OCI-LY1 (cell line): ENCODE results near the gene ADAMTS14.

Source experiments
- CTCF ChIP-seq: fragments of 200-600 bp; sonication (generic), shearing (Covaris generic); IDR thresholded peaks from 2 replicates; pipeline ENCODE4 v1.5.1; 2017; ENCODE audit warnings: mild to moderate bottlenecking, antibody characterized with exemption, low read length, moderate library complexity, mixed read lengths
- EZH2 ChIP-seq: fragments of 200-600 bp; sonication (generic), shearing (Covaris generic); IDR thresholded peaks from 2 replicates; pipeline ENCODE4 v1.8.0; 2017; ENCODE audit warnings: borderline replicate concordance, mixed run types, mild to moderate bottlenecking, antibody characterized with exemption, low read length, moderate library complexity, mixed read lengths

- TF ChIP-seq CTCF, result no peak
- no peak for TF ChIP-seq EZH2
Observed at GRCh38 chr10:70801854-70802253, 129.5 kb downstream of the ADAMTS14 start.
